HG03039 (cell line): Measurements from ENCODE around the gene MCM8.

Experiments used
- ATAC-seq: cut with Tn5 transposase; IDR thresholded peaks from one replicate; pipeline ENCODE4 v1.9.1; 2021; ENCODE audit warnings: mild to moderate bottlenecking, moderate library complexity; ENCODE audit not compliant: unreplicated experiment

Gene MCM8

GRCh38 chr20:5945963-5946362, 4.5 kb upstream of the MCM8 start:
- ATAC-seq = no peak

DNA sequence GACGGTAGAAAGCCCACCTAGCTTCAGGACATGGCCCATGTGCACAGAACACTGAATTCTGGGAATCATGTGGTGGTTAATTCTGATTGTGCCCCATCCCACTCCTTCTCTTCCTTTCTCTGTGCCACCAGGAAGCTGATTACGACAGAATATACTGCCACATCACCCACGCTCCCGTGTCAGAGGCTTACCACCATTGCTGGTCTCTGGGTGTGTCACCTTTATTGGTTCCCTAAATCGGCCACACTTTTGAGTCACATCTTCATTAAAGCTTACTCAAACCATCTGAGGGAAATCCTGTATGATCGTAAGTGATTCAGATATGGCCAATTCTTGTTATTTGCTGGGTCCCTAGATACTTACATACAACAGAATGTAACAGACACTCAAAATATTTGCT, 3.2 kb upstream of the MCM8 start:
- no peak for ATAC-seq

DNA sequence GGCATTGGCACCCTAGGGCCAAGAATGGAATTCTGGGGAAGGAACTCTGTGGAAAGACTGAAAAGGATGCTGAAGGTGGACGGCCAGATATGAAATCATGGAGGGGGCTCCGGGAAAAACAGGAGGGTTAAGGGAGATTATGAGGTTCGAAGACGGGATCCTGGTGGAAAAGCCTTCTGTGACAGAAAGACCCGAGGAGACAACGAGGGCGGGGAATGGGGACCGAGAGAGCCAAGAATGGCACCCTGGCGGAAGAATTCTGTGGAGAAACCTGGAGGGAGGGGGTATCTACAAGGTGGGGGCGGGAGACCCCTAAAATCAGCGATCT, 545 bp upstream of the MCM8 start:
- ATAC-seq = no peak

- ATAC-seq = no peak
These were observed 17.0 kb downstream of the MCM8 start for GRCh38 chr20:5967469-5967868.

DNA sequence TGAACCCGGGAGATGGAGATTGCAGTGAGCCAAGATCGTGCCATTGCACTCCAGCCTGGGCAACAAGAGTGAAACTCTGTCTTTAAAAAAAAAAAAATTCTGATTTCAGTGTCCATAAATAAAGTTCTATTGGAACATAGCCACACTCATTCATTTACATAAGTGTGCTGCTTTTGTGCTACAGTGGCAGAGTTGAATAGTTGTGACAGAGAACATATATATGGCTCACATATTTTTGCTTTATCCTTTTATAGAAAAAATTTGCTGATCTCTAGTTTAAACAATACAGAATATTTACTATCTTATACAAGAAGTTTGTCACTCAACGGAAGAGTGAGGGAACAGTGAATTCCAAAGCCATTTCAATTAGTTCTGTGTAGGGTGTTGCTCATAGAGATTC, 18.0 kb downstream of the MCM8 start:
- ATAC-seq = no peak

GRCh38 chr20:5969348-5969935, 19.0 kb downstream of the MCM8 start:
- ATAC-seq = no peak

GRCh38 chr20:5969940-5970339, 19.5 kb downstream of the MCM8 start:
- ATAC-seq = no peak

DNA sequence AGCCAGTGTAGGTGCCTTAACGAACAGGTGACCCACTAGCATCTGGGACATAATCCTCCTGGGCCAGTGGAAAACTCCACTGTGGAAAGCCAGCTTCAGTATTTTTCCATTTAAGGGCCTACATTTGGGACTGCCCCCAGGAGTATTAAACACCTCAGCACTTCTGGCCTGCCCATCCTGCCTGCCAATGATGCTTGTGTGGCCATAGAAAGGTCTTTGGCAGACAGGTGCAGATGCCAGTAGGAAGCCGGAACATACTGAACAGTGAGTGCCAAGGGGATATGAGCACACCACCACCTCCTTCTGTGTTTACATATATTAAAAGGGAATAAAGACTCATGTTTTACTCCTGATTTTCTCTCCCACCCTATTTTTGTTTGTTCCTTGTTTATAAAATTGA, 19.9 kb downstream of the MCM8 start:
- ATAC-seq = no peak

DNA sequence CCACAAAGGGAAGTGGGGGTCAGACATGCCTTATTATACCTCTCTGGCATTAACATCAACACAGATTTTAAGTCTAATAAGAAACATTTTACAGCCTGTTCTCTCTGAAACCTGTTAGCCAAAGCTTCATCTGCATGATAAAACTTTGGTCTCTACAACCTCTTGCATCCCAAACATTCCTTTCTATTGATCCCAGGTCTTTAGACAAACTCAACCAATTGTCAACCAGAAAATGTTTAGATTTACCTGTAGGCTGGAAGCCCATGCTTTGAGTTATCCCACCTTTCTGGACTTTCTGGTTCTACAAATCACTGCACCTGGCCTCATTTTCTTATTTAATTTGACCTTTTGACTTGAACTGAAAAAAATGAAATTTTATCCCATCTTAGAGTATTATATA, 20.8 kb downstream of the MCM8 start:
- ATAC-seq = no peak

DNA sequence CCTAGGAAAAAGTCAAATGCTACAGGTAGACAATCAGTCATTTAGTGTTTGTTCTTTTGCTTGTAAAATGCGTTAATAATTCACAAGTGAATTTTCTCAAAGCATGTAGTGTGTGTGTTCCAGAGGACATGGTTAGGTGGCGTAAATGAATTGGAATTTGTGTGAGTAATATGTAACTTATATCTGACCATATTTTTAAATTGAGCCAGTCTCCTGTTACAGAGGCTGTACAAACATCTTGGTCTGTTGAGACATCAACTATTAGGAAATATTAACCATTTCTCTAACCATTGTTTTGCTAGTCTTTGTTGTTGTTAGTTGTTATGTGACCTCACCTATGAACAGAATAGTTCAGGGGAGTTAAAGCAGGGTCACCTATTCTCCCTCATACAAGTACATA, 22.7 kb downstream of the MCM8 start:
- ATAC-seq = no peak

DNA sequence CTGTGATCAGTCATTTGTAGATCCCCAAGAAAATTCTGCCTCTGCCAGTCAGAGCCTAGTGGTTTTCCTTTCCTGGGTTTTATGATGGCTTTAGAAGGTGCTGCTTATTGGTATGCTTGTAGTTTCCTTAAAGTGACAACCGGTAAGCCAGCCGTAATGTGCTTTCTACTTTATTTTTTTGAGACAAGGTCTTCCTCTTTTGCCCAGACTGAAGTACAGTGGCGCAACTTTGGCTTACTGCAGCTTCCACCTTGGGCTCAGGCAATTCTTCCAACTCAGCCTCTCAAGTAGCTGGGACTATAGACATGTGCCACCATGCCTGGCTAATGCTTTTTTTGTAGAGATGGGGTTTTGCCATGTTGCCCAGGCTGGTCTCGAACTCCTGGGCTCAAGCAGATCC, 23.5 kb downstream of the MCM8 start:
- ATAC-seq = no peak

DNA sequence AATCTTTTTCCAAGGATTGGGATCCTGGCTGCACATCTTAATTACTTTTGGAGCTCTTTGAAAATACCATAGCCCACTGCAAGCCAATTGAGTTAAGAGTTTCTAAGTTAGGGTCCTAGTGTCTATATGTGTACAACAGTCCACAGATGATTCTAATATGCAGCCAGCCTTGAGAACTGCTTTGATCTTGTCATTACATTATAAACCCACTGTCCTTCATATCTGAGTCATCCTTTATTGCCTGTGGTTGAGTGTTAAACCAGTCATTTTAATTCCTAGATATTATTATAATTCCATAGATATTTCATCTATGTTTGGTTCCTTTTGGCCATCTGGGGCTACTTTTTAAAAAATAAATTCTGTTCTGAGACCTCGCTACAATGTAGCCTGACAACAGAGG, 24.1 kb downstream of the MCM8 start:
- ATAC-seq = no peak

DNA sequence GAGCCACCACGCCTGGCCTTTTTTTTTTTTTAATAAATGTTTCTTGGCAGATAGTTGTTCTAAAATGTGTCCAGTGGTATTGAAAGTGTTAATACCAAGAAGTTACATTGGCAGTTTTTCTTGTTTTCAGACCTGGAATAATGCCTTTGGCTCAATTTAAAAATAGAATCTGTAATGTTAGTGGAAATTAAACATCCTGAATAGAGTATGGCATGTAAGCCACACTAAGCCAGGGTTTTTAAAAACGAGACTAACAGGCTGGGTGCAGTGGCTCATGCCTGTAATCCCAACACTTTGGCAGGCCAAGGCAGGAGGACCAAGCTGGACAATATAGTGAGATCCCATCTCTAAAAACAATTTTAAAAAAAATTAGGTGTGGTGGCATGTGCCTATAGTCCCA, 25.3 kb downstream of the MCM8 start:
- no peak for ATAC-seq

DNA sequence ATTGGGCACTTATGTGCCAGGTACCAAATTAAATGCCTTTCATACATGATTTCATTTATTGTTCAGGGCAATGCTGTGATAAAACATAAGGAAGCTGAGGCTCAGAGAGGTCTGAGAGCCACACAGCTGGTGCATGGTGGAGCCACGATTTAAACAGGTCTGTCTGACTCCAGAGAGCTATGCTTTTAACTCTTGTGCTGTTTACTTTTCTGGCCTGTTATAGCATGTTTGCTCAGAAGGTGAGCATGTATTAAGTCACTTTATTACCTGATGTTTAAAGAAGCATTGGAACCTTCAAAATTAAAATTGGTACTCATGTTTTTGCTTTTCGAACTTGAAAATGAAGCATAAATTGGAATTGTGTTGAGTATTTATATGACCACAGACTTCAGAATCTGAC, 26.8 kb downstream of the MCM8 start:
- ATAC-seq = no peak

DNA sequence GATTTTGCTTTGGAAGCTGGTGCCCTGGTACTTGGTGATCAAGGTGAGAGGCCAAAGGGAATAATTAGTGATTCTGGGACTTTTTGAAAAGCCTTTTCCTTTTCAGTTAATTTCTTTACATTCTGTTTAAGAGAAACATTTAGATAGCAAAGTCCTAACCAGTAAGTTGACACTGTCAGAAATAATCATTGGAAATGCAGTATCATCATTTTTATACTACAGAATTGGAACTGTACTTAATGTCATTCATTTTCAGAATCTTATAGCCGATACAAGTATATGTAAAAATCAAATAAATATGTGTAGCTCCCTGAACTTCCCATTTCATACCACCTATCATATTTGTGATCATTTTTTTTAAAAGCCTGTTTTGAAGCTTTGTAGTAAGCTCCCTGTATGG, 27.5 kb downstream of the MCM8 start:
- no peak for ATAC-seq

- ATAC-seq = no peak
These were observed 29.3 kb downstream of the MCM8 start for GRCh38 chr20:5979801-5980200.

DNA sequence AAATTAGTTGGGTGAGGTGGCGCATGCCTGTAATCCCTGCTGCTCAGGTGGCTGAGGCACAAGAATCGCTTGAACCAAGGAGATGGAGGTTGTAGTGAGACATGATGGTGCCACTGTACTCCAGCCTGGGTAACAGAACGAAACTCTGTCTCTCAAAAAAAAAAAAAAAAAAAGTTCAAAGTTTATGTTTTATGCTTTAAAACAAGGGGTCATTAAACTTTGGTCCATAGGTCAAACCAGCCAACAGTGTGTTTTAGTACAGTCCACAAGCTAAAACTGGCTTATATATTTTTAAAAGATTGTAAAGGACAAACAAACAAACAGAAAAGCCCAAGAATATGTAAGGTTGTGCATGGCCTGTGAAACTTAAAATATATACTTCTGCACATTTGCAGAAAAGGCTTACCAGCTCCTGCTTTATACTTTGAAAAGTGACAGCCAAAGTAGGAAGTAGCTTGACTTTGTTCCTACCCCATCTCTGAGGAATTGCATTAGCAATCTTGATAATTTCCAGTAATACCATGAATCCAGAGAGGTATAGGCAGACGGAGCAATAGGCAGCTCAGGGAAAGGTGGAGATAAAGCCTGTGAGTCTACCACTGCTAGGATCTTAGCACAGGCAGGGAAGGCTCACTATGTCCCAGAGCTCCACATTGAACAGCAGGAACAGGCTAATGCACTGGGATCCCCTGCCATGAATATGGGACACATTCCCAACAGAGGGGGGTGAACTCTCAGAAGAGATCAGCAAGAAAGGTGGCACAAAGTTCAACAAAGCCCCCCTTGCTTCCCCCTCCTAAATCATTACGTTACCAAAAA, 30.5 kb downstream of the MCM8 start:
- no peak for ATAC-seq

- no peak for ATAC-seq
These were observed 36.9 kb downstream of the MCM8 start for GRCh38 chr20:5987383-5987782.

GRCh38 chr20:5989539-5989938, 39.1 kb downstream of the MCM8 start:
- ATAC-seq = no peak

GRCh38 chr20:5990946-5991345, 40.5 kb downstream of the MCM8 start:
- no peak for ATAC-seq

- no peak for ATAC-seq
These were observed 41.4 kb downstream of the MCM8 start for GRCh38 chr20:5991623-5992441.

GRCh38 chr20:5996765-5997164, 46.3 kb downstream of the MCM8 start:
- ATAC-seq = peak; percentile 75
